NT2/D1 (cell line): ENCODE measurements around the gene OGN.
"Not testable (repeated sequence)": the region's sequence is repeated elsewhere in the genome, so short reads cannot be mapped to it uniquely, and the experiment has no call there.

ENCODE experiments used
- DNase-seq: peaks from one replicate; pipeline ENCODE4 v3.0.0-alpha.2; 2011; ENCODE audit warnings: low read depth, low spot score
- H3K27me3 ChIP-seq: 2 replicates; pipeline ENCODE4 v1.6.0; 2011; ENCODE audit warnings: mild to moderate bottlenecking; ENCODE audit not compliant: insufficient read length, insufficient read depth
- H3K36me3 ChIP-seq: 2 replicates; pipeline ENCODE4 v1.6.1; 2011; ENCODE audit warnings: mild to moderate bottlenecking, low read length, mixed read lengths; ENCODE audit not compliant: insufficient read depth, insufficient read length
- H3K4me1 ChIP-seq: 2 replicates; pipeline ENCODE4 v1.5.1; 2011; ENCODE audit not compliant: insufficient read depth, insufficient read length
- H3K4me3 ChIP-seq: 2 replicates; pipeline ENCODE4 v1.5.1; 2011; ENCODE audit warnings: low read depth; ENCODE audit not compliant: insufficient read length
- H3K9ac ChIP-seq: 2 replicates; pipeline ENCODE4 v1.6.0; 2011; ENCODE audit warnings: low read depth; ENCODE audit not compliant: insufficient read length
- H3K9me3 ChIP-seq: 2 replicates; pipeline ENCODE4 v1.5.1; 2011; ENCODE audit warnings: mild to moderate bottlenecking, low read length; ENCODE audit not compliant: insufficient read depth
- SUZ12 ChIP-seq: IDR thresholded peaks from 2 replicates; pipeline ENCODE4 v1.6.1; 2011; ENCODE audit not compliant: insufficient read length, insufficient read depth; ENCODE audit errors: extremely low read depth
- YY1 ChIP-seq: IDR thresholded peaks from 2 replicates; pipeline ENCODE4 v1.6.1; 2011; ENCODE audit not compliant: insufficient read length, insufficient read depth
- ZNF274 ChIP-seq: IDR thresholded peaks from 2 replicates; pipeline ENCODE4 v1.6.1; 2011; ENCODE audit warnings: mild to moderate bottlenecking, low read depth, low read length

Gene OGN

DNA sequence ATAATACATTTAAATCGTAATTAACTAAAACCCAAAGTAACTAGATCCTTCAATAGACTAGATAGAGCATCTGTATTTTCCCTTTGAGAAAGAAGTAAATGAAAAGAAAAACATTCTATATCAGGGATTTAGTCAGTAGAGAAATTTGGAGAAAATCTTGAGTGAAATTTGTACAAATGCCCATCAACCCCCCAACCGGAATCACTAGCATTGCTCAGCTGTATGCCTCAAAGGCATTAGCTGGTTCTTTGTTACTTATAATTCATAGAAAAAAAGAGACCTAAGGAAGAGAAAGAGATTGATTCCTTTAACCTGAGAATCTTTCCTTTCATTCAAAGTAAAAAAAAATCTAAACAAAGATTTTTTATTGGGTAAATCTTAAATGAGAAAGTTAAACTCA lies 19.2 kb upstream of the OGN start:
- Histone ChIP-seq H3K9me3 (no peaks in the 10 kb centered on the region), H3K9ac (no peak overlapping the region), H3K36me3 (no peaks in the 10 kb centered on the region), H3K4me3 (no peak overlapping the region), H3K4me1 (no peaks in the 10 kb centered on the region), H3K27me3 (no peaks in the 10 kb centered on the region)
- no peak for DNase-seq
- TF ChIP-seq SUZ12 (no peak), YY1 (no peak), ZNF274 (no peak)

GRCh38 chr9:92422611-92423338 lies 18.4 kb upstream of the OGN start:
- Histone ChIP-seq H3K4me1 (no peaks in the 10 kb centered on the region), H3K9ac (no peak overlapping the region), H3K9me3 (no peaks in the 10 kb centered on the region), H3K27me3 (no peaks in the 10 kb centered on the region), H3K36me3 (no peaks in the 10 kb centered on the region), H3K4me3 (no peak overlapping the region)
- no peak for TF ChIP-seq SUZ12
- TF ChIP-seq ZNF274 = no peak
- TF ChIP-seq YY1 = no peak
- DNase-seq = no peak

DNA sequence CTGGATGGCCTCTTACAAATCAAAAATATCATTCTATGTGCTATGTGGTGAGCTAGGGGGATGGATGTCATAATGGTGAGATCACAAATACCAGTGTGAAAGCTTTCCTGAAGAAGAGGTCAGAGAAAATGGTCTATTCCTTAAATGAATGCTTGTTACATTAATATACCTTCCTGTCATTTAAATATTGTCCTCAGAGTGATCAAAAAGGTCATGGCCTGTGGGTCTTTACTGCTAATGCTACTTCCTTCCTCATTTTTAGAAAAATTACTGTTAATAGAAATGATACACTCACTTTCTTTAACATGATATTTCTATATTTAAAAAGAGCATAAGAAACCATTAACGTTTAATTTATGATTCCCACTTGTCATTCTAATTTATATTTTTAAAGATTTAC lies 10.2 kb upstream of the OGN start:
- Histone ChIP-seq H3K9ac (no peak overlapping the region), H3K9me3 (no peaks in the 10 kb centered on the region), H3K36me3 (no peaks in the 10 kb centered on the region), H3K4me1 (peaks cover 4% of the 10 kb centered on the region), H3K4me3 (no peak overlapping the region), H3K27me3 (no peaks in the 10 kb centered on the region)
- no peak for TF ChIP-seq ZNF274
- TF ChIP-seq YY1 = no peak
- no peak for TF ChIP-seq SUZ12
- DNase-seq = no peak

DNA sequence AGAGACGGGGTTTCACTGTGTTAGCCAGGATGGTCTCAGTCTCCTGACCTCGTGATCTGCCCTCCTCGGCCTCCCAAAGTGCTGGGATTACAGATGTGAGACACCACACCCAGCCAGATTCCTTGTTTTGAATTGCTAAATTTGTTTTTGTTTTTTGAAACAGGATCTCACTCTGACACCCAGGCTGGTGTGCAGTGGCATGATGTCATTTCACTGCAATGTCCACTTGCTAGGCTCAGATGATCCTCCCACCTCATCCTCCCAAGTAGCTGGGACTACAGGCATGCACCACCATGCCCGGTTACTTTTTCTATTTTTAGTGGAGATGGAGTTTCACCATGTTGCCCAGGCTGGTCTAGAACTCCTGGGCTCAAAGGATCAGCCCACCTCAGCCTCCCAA lies 6.8 kb upstream of the OGN start:
- H3K9ac ChIP-seq, H3K36me3 ChIP-seq, H3K4me3 ChIP-seq, H3K27me3 ChIP-seq, H3K9me3 ChIP-seq, H3K4me1 ChIP-seq: not testable (repeated sequence)
- peak; percentile 5 for DNase-seq

- TF ChIP-seq YY1 (no peak), ZNF274 (no peak), SUZ12 (no peak)
- Histone ChIP-seq H3K36me3 (no peaks in the 10 kb centered on the region), H3K9me3 (no peaks in the 10 kb centered on the region), H3K27me3 (no peaks in the 10 kb centered on the region), H3K9ac (no peak overlapping the region), H3K4me3 (no peak overlapping the region), H3K4me1 (peaks cover 4% of the 10 kb centered on the region)
- DNase-seq = no peak
Measured at GRCh38 chr9:92408747-92409478, 4.5 kb upstream of the OGN start.

DNA sequence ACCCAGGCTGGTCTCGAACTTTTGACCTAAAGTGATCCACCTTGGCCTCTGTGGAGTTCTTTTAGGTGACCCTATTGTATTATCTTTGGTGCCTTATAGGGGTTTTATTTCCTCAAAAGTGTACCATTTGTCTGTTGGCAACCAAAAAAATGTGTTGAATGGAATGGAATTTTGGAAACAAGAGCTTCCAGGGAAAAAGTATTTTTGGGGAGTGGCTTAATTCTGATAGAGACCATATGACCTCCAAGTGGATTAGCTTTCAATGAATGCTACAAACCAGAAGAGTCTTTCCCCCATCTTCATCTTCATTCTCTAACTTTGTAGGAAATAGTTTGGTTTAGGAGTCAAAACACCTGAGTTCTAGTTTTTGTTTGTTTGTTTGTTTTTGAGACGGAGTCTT lies 3.4 kb upstream of the OGN start:
- no peak overlapping the region for H3K4me3 ChIP-seq
- H3K4me1 ChIP-seq = peaks cover 4% of the 10 kb centered on the region
- no peaks in the 10 kb centered on the region for H3K36me3 ChIP-seq
- H3K9me3 ChIP-seq = no peaks in the 10 kb centered on the region
- no peak overlapping the region for H3K9ac ChIP-seq
- TF ChIP-seq SUZ12 (no peak), YY1 (no peak), ZNF274 (no peak)
- no peaks in the 10 kb centered on the region for H3K27me3 ChIP-seq
- DNase-seq = no peak

GRCh38 chr9:92406477-92406876 lies 2.1 kb upstream of the OGN start:
- TF ChIP-seq YY1 (no peak), SUZ12 (no peak), ZNF274 (no peak)

More at GRCh38 chr9:92406477-92406876, 2.1 kb upstream of the OGN start:
- Histone ChIP-seq H3K4me3 (no peak overlapping the region), H3K36me3 (no peaks in the 10 kb centered on the region), H3K27me3 (no peaks in the 10 kb centered on the region), H3K9me3 (no peaks in the 10 kb centered on the region), H3K4me1 (peaks cover 4% of the 10 kb centered on the region), H3K9ac (no peak overlapping the region)
- DNase-seq = no peak
